Left lung (tissue), 10 donors: ENCODE measurements around the gene PAFAH1B2. TPM values are rescaled to one million over a fixed set of nuclear protein-coding genes. Genes with fewer than 3 reads are reported as not detected.

Source experiments
- ATAC-seq: fragments of 200-7000 bp; cut with Tn5 transposase; one replicate; pipeline ENCODE4 v1.9.1; 2020; ENCODE audit warnings: moderate library complexity
- DNase-seq, 4 donors: peaks; one replicate each; pipeline ENCODE4 v3.0.0-alpha.2; 2013 to 2020
- H3K27ac ChIP-seq, 2 donors: fragments of 200-600 bp; sonication (generic) in 1 of 2; one replicate each; pipeline versions ENCODE4 v1.5.0 to v1.8.0; 2020 to 2021
- H3K27me3 ChIP-seq, 2 donors: fragments of 200-600 bp; sonication (generic) in 1 of 2; one replicate each; pipeline versions ENCODE4 v1.5.0 to v1.8.0; 2020 to 2021
- H3K36me3 ChIP-seq, 2 donors: fragments of 200-600 bp; sonication (generic) in 1 of 2; one replicate each; pipeline versions ENCODE4 v1.5.0 to v1.8.0; 2020 to 2021
- H3K4me1 ChIP-seq, 2 donors: fragments of 200-600 bp; one replicate each; pipeline ENCODE4 v1.8.0; 2021
- H3K4me3 ChIP-seq, 2 donors: fragments of 200-600 bp; sonication (generic) in 1 of 2; one replicate each; pipeline versions ENCODE4 v1.5.0 to v1.8.0; 2020 to 2021; ENCODE audit warnings: mild to moderate bottlenecking in 1 of 2
- H3K9me3 ChIP-seq, 2 donors: fragments of 200-600 bp; sonication (generic) in 1 of 2; one replicate each; pipeline versions ENCODE4 v1.5.0 to v1.8.0; 2020 to 2021
- CTCF ChIP-seq, 2 donors: fragments of 200-600 bp; sonication (generic) in 1 of 2; IDR thresholded peaks; one replicate each; pipeline versions ENCODE4 v1.5.0 to v1.8.0; 2021; ENCODE audit warnings: antibody characterized with exemption in 2 of 2
- intact Hi-C, 2 donors: fragments of 100-400 bp; cut with DNase I; formaldehyde crosslinking; loops; one replicate each; pipeline versions ENCODE4 v1.11.2 to v1.14.2; 2022
- polyA plus RNA-seq, 6 donors: library from polyadenylated mRNA; unstranded; fragments of 120-200 nt; gene quantifications; one replicate each; pipeline ENCODE4 v1.2.1, GENCODE V29; 2013; ENCODE audit not compliant: insufficient read length in 6 of 6
- total RNA-seq, 2 donors: library from RNA; stranded (reverse); fragmentation: NEBNext Ultra II Directional; extraction: Animal tissue kit (Norgen Biotek cat#: 25700); gene quantifications; one replicate each; pipeline ENCODE4 v1.2.1, GENCODE V29; 2021
- donor health status: DM: no; HTN: yes; CAD: no.
- donor health status: DM: no; HTN: no; CAD: no.

The PAFAH1B2 gene
- total and polyA plus RNA-seq, 8 donors = 58.9 to 82.3 (median 67.5) TPM

GRCh38 chr11:117117681-117118080 lies 26.4 kb upstream of the PAFAH1B2 start:
- no peaks in the 10 kb centered on the region for H3K9me3 ChIP-seq
- H3K27ac ChIP-seq = no peak overlapping the region
- intact Hi-C loops = no loop called here
- H3K36me3 ChIP-seq = no peaks in the 10 kb centered on the region
- no peak overlapping the region for H3K4me3 ChIP-seq
- no peaks in the 10 kb centered on the region for H3K27me3 ChIP-seq
- no peak for TF ChIP-seq CTCF (IDR thresholded peaks at IDR 0.05)
- no peak for DNase-seq
- ATAC-seq = no peak
- H3K4me1 ChIP-seq = no peaks in the 10 kb centered on the region

- intact Hi-C loops = no loop called here
- Histone ChIP-seq H3K9me3 (no peaks in the 10 kb centered on the region), H3K36me3 (no peaks in the 10 kb centered on the region), H3K4me1 (no peaks in the 10 kb centered on the region), H3K27me3 (no peaks in the 10 kb centered on the region), H3K27ac (no peak overlapping the region), H3K4me3 (no peak overlapping the region)
- DNase-seq (no peak), ATAC-seq (no peak)
- TF ChIP-seq CTCF (IDR thresholded peaks at IDR 0.05) = no peak
Observed at GRCh38 chr11:117121176-117121575, 22.9 kb upstream of the PAFAH1B2 start.

GRCh38 chr11:117122556-117122955 lies 21.5 kb upstream of the PAFAH1B2 start:
- Histone ChIP-seq H3K9me3 (no peaks in the 10 kb centered on the region), H3K4me3 (no peak overlapping the region), H3K27me3 (no peaks in the 10 kb centered on the region), H3K27ac (no peak overlapping the region), H3K4me1 (no peaks in the 10 kb centered on the region), H3K36me3 (no peaks in the 10 kb centered on the region)
- no peak for ATAC-seq
- no peak for DNase-seq
- intact Hi-C loops = no loop called here
- no peak for TF ChIP-seq CTCF (IDR thresholded peaks at IDR 0.05)

GRCh38 chr11:117126223-117126965 lies 17.7 kb upstream of the PAFAH1B2 start:
- no peak for DNase-seq
- Histone ChIP-seq H3K4me3 (no peak overlapping the region), H3K9me3 (no peaks in the 10 kb centered on the region), H3K27ac (no peak overlapping the region), H3K4me1 (no peaks in the 10 kb centered on the region), H3K27me3 (no peaks in the 10 kb centered on the region), H3K36me3 (no peaks in the 10 kb centered on the region)
- TF ChIP-seq CTCF (IDR thresholded peaks at IDR 0.05) = no peak
- ATAC-seq = no peak
- intact Hi-C loops = no loop called here

GRCh38 chr11:117127171-117127901 lies 16.8 kb upstream of the PAFAH1B2 start:
- TF ChIP-seq CTCF (IDR thresholded peaks at IDR 0.05) = no peak
- DNase-seq (no peak), ATAC-seq (no peak)
- intact Hi-C loops = no loop called here
- H3K4me3 ChIP-seq = no peak overlapping the region
- H3K27ac ChIP-seq = no peak overlapping the region
- no peaks in the 10 kb centered on the region for H3K4me1 ChIP-seq
- H3K9me3 ChIP-seq = no peaks in the 10 kb centered on the region
- no peaks in the 10 kb centered on the region for H3K36me3 ChIP-seq
- H3K27me3 ChIP-seq = no peaks in the 10 kb centered on the region
